ENCODE results near the gene FAM193B. TPM values are rescaled to one million over a fixed set of nuclear protein-coding genes. Genes with fewer than 3 reads are reported as not detected.
"Not testable (repeated sequence)": the region's sequence is repeated elsewhere in the genome, so short reads cannot be mapped to it uniquely, and the experiment has no call there.

The FAM193B gene
- total RNA-seq, 1 donor from 2014 or later: 72.4 TPM

DNA sequence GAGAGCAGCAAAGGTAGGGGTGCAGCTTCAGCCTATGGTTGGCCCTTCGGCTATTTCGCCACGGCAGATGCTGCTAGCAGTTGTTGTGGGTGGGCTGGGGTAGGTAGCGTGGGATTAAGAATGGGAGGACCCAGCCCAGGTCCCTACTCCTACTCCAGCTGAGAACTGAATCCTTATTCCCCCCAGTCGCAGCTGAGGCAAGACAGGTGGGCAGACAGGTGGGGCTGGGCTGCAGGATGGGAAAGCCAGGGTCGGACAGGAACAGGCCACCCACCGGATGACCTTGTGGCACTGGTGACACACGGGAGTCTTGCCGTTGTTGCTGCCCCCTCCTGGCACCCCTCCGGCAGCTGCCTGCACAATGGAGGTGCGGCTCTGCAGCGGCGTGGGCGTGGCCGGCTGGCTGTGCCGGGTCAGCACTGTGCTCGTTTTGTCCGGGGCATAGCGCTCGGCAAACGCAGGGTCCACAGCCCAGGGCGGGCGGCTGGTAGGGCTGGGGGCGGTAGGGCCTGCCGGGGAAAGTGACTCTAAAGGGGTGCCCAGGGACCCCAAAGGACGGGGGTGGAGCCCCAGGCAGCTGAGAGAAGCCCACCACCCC, 65.1 kb downstream of the FAM193B start:
- DNase-seq (ENCODE audit: extremely low spot score in 2 of 2): no peak
- no peaks in the 10 kb centered on the region for H3K27me3 ChIP-seq
- no peak overlapping the region for H3K4me3 ChIP-seq
- intact Hi-C loops (cut with DNase I): no loop called here
- H3K27ac ChIP-seq: no peak overlapping the region
- peaks cover 0 to 63% of the 10 kb centered on the region in 2 donors for H3K36me3 ChIP-seq
- no peaks in the 10 kb centered on the region for H3K9me3 ChIP-seq
- peaks cover 21% of the 10 kb centered on the region for H3K4me1 ChIP-seq
- TF ChIP-seq, protein P1, sequence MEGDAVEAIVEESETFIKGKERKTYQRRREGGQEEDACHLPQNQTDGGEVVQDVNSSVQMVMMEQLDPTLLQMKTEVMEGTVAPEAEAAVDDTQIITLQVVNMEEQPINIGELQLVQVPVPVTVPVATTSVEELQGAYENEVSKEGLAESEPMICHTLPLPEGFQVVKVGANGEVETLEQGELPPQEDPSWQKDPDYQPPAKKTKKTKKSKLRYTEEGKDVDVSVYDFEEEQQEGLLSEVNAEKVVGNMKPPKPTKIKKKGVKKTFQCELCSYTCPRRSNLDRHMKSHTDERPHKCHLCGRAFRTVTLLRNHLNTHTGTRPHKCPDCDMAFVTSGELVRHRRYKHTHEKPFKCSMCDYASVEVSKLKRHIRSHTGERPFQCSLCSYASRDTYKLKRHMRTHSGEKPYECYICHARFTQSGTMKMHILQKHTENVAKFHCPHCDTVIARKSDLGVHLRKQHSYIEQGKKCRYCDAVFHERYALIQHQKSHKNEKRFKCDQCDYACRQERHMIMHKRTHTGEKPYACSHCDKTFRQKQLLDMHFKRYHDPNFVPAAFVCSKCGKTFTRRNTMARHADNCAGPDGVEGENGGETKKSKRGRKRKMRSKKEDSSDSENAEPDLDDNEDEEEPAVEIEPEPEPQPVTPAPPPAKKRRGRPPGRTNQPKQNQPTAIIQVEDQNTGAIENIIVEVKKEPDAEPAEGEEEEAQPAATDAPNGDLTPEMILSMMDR (IDR thresholded peaks at IDR 0.05): no peak
- no peak for TF ChIP-seq POLR2AphosphoS5 (IDR thresholded peaks at IDR 0.05; ENCODE audit: insufficient read depth in 1 of 2, low read depth in 1 of 2)
- no peak for TF ChIP-seq POLR2A (IDR thresholded peaks at IDR 0.05)

DNA sequence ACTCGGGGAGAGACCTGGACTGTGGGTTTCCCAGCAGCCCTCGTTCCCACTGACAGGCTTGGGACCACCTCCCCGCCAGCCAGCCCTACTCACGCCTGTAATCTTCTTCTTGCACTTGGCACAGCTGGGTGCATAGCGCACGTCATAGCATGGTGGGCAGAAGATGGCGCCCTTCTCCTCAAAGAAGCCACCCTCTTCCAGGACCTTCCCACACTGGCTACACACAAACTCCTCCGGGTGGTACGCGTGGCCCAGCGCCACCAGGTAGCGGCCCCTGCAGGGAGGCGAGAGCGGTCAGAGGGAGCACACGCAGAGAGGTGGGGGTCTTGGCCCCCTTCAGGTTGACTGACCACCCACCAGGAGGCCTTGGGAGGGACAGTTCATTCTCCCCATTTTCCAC, 66.4 kb downstream of the FAM193B start:
- Histone ChIP-seq H3K27ac (no peak overlapping the region), H3K36me3 (peaks cover 0 to 63% of the 10 kb centered on the region in 2 donors), H3K4me1 (peaks cover 8% of the 10 kb centered on the region), H3K9me3 (no peaks in the 10 kb centered on the region), H3K4me3 (no peak overlapping the region), H3K27me3 (no peaks in the 10 kb centered on the region)
- intact Hi-C loops (cut with DNase I): no loop called here
- no peak for DNase-seq (ENCODE audit: extremely low spot score in 2 of 2)
- TF ChIP-seq, protein P1 (IDR thresholded peaks at IDR 0.05): no peak
- TF ChIP-seq POLR2A (IDR thresholded peaks at IDR 0.05) (no peak), POLR2AphosphoS5 (IDR thresholded peaks at IDR 0.05; ENCODE audit: insufficient read depth in 1 of 2, low read depth in 1 of 2) (no peak)

DNA sequence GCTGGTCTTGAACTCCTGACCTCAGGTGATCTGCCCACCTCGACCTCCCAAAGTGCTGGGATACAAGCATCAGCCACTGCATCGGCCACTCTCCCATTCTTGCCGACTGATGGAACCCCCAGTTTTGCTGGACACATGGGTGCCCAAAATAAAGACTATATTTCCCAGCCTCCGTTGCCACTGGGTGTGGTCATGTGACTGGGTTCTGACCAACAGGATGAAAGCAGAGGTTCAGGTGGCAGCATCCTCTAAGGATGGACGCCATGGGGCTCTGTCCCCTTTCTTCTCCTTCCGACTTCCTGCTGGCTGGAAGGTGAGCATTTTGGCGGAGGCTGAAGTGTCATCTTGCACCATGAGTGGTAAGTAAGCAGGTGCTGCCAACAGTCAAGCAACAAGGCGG, 67.2 kb downstream of the FAM193B start:
- peaks cover 5% of the 10 kb centered on the region for H3K4me1 ChIP-seq

DNA sequence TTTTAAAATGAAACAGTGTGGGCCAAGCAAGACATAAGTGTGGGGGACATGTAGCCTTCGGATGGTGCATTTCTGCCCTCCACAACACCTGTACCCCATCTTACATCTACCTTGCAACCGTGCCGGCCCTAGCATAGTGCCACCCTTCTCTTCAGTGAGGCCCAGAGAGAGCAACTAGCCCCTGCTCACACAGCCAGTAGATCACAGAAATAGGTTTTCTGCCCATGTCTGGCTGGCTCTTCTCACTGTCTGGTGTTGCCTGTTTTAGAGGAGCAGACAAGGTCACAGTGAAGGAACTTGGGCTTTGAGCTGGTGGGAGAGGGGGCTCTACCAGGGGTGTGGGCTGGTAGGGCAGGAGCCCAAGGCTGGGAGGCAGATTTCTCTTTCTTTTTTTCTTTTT, 68.1 kb downstream of the FAM193B start:
- no peaks in the 10 kb centered on the region for H3K27me3 ChIP-seq
- H3K4me1 ChIP-seq: peaks cover 9% of the 10 kb centered on the region
- TF ChIP-seq POLR2A (IDR thresholded peaks at IDR 0.05) (no peak), POLR2AphosphoS5 (IDR thresholded peaks at IDR 0.05; ENCODE audit: insufficient read depth in 1 of 2, low read depth in 1 of 2) (no peak)
- H3K36me3 ChIP-seq: peaks cover 0 to 55% of the 10 kb centered on the region in 2 donors
- no peaks in the 10 kb centered on the region for H3K9me3 ChIP-seq
- H3K27ac ChIP-seq: no peak overlapping the region
- H3K4me3 ChIP-seq: no peak overlapping the region
- intact Hi-C loops (cut with DNase I): no loop called here
- no peak for DNase-seq (ENCODE audit: extremely low spot score in 2 of 2)

More for the DNA sequence above, 67.2 kb downstream of the FAM193B start:
- no peak for DNase-seq (ENCODE audit: extremely low spot score in 2 of 2)
- no peak overlapping the region for H3K4me3 ChIP-seq
- H3K27ac ChIP-seq: no peak overlapping the region
- H3K27me3 ChIP-seq: no peaks in the 10 kb centered on the region
- TF ChIP-seq, protein P1 (IDR thresholded peaks at IDR 0.05): no peak
- H3K9me3 ChIP-seq: no peaks in the 10 kb centered on the region
- H3K36me3 ChIP-seq: peaks cover 0 to 63% of the 10 kb centered on the region in 2 donors
- intact Hi-C loops (cut with DNase I): no loop called here

DNA sequence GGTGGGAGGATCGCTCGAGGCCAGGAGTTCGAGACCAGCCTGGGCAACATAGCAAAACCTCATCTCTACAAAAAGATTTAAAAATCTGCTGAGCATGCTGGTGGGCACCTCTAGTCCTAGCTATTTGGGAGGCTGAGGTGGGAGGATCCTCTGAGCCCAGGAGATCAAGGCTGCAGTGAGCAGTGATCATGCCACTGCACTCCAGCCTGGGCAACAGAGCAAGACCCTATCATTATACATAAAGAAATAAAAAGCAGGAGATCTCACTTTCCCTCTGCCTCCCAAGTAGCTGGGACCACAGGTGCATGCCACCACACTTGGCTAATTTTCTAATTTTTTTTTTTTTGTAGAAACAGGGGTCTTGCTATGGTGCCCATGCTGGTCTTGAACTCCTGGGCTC, 68.6 kb downstream of the FAM193B start:
- H3K9me3 ChIP-seq; H3K27me3 ChIP-seq; intact Hi-C loops (cut with DNase I); DNase-seq (ENCODE audit: extremely low spot score in 2 of 2); H3K4me3 ChIP-seq; H3K27ac ChIP-seq: not testable (repeated sequence)
- peaks cover 13% of the 10 kb centered on the region for H3K4me1 ChIP-seq
- H3K36me3 ChIP-seq: peaks cover 0 to 50% of the 10 kb centered on the region in 2 donors

DNA sequence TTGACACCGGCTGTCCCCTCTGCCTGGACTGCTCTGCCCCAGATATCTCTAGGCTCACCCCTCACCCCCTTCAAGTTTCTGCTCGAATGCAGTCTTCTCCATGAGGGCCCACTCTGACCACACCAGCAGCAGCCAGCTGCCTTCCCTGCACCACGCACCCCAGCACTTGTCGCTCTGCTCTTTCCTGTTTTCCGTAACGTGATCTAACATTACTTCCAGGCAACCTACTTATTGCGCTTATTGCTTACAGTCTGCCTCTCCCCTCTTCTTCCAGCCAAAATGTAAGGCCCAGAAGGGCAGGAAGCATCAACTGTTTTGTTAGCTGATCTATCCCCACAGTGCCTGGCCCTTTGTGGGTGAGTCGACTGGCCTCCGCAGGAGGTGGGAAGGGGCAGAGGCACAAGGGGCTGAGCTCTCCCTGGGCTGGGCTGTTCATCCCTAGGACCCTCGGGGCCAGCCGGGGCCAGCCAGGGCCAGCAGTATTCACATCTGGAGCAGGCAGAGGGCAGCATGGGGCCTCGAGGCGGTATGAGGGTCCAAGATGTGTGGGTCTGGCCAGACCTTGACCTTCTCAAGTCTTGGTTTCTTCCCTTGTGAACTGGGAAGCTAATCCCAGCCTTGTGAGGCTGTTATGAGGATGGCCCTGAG, 69.3 kb downstream of the FAM193B start:
- Histone ChIP-seq H3K27ac (no peak overlapping the region), H3K4me1 (peaks cover 18% of the 10 kb centered on the region), H3K27me3 (no peaks in the 10 kb centered on the region), H3K36me3 (peaks cover 0 to 42% of the 10 kb centered on the region in 2 donors), H3K9me3 (no peaks in the 10 kb centered on the region), H3K4me3 (no peak overlapping the region)
- TF ChIP-seq POLR2AphosphoS5 (IDR thresholded peaks at IDR 0.05; ENCODE audit: insufficient read depth in 1 of 2, low read depth in 1 of 2) (no peak), POLR2A (IDR thresholded peaks at IDR 0.05) (no peak)
- TF ChIP-seq, protein P1 (IDR thresholded peaks at IDR 0.05): no peak
- DNase-seq (ENCODE audit: extremely low spot score in 2 of 2): no peak
- intact Hi-C loops (cut with DNase I): no loop called here

Data from vagina (tissue), 2 donors.